ENCODE measurements around the gene CCDC136. TPM values are rescaled to one million over a fixed set of nuclear protein-coding genes. Genes with fewer than 3 reads are reported as not detected.

The CCDC136 gene
- total RNA-seq, 1 donor from 2014 or later, result 39.1 TPM

DNA sequence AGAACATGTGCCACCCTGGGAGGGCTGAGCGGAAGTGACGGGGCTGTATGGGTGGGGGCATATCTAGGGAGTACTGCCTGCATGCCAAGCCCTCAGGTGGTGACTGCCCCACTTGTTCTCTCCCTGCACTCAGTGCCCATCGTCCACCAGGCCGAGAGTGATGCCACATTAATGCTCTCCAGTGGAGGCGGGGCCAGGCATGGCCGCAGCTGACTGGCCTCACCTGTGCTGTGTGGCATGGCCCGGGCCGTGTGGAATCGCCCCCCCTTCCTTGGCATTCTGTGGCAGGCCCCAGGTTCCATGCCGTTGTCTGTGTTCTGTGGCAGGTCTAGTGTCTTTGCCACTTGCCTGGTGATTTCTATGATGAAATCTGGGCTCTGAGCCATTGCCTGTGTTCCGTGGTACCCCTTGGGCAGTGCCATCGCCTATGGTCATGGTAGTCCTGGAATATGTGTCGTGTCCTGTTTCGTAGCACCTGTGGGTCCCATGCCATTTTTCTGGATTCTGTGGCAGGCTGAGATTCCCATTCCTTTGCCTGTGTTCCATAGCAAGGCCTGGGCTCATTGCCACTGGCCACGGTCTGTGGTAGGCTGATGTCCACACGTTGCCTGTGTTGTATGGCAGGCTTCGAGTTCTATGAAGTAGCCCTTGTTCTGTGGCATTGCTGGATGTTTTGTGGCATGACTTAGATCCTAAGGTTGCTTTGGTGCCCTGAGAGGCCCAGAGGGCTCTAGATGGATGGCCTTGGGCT, 47.4 kb downstream of the CCDC136 start:
- peaks cover 22% of the 10 kb centered on the region for H3K36me3 Mint-ChIP-seq
- DNase-seq (ENCODE audit: low spot score in 2 of 2, unreplicated experiment in 2 of 2), result no peak
- no peak overlapping the region for H3K27ac Mint-ChIP-seq
- H3K4me3 Mint-ChIP-seq, result no peak overlapping the region
- no peaks in the 10 kb centered on the region for H3K27me3 Mint-ChIP-seq (ENCODE audit: low read depth)
- no peaks in the 10 kb centered on the region for H3K9me3 Mint-ChIP-seq
- TF ChIP-seq, protein P1, sequence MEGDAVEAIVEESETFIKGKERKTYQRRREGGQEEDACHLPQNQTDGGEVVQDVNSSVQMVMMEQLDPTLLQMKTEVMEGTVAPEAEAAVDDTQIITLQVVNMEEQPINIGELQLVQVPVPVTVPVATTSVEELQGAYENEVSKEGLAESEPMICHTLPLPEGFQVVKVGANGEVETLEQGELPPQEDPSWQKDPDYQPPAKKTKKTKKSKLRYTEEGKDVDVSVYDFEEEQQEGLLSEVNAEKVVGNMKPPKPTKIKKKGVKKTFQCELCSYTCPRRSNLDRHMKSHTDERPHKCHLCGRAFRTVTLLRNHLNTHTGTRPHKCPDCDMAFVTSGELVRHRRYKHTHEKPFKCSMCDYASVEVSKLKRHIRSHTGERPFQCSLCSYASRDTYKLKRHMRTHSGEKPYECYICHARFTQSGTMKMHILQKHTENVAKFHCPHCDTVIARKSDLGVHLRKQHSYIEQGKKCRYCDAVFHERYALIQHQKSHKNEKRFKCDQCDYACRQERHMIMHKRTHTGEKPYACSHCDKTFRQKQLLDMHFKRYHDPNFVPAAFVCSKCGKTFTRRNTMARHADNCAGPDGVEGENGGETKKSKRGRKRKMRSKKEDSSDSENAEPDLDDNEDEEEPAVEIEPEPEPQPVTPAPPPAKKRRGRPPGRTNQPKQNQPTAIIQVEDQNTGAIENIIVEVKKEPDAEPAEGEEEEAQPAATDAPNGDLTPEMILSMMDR (IDR thresholded peaks at IDR 0.05; ENCODE audit: unreplicated experiment), result no peak
- peaks cover 7% of the 10 kb centered on the region for H3K4me1 Mint-ChIP-seq

DNA sequence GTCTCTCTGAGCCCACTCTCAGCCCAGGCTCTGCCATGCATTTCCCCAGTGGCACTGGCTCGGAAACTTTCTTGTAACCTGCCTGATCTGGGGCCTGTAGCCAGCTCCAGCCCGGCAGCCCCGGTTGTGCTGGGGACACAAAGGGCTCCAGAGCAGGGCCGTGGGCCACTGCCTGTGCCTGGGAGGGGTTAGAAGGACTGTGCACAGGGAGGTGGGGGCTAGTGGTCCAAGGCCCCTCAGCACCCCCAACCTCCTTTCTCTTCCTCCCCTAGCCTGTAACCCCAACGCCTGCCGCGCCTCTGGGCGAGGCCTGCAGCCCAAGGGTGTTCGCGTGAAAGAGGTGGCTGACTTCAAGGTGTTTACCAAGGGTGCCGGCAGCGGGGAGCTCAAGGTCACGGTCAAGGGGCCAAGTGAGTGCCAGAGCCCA, 48.0 kb downstream of the CCDC136 start:
- Mint-ChIP-seq H3K27ac (no peak overlapping the region), H3K36me3 (peaks cover 23% of the 10 kb centered on the region), H3K27me3 (ENCODE audit: low read depth) (no peaks in the 10 kb centered on the region), H3K9me3 (no peaks in the 10 kb centered on the region), H3K4me3 (no peak overlapping the region), H3K4me1 (peaks cover 2% of the 10 kb centered on the region)
- TF ChIP-seq, protein P1 (IDR thresholded peaks at IDR 0.05; ENCODE audit: unreplicated experiment), result no peak
- DNase-seq (ENCODE audit: low spot score in 2 of 2, unreplicated experiment in 2 of 2), result no peak

DNA sequence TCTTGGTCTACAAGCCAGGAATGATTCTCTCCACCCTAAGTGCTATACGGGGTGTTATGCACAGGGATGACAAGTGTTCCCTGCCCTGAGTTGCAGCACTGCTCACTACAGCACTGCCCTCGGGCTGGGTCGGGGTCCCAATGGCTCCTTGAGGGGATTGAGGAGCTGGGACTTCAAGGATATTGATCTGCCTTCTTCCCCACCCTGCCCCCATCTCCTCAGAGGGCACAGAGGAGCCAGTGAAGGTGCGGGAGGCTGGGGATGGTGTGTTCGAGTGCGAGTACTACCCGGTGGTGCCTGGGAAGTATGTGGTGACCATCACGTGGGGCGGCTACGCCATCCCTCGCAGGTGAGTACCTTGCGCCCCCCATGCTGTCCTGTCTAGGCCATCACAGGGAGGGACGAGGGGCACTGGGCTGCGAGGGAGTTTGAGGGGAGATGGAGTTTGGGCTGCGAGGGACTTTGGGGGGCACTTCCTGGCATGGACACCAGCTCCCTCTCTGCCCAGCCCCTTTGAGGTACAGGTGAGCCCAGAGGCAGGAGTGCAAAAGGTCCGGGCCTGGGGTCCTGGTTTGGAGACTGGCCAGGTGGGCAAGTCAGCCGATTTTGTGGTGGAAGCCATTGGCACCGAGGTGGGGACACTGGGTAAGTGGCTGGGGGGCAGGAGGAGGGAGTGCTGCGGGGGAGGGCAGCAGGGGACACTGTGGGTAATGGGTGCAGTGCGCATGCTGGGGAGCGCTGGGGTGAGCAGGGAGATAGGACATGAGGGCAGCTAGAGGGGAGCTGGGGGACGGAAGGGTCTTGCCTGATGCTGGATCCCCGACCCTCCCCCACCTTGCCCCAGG, 48.8 kb downstream of the CCDC136 start:
- H3K36me3 Mint-ChIP-seq, result peaks cover 24% of the 10 kb centered on the region
- no peaks in the 10 kb centered on the region for H3K4me1 Mint-ChIP-seq
- TF ChIP-seq, protein P1 (IDR thresholded peaks at IDR 0.05; ENCODE audit: unreplicated experiment), result no peak
- no peaks in the 10 kb centered on the region for H3K27me3 Mint-ChIP-seq (ENCODE audit: low read depth)
- H3K27ac Mint-ChIP-seq, result no peak overlapping the region
- DNase-seq (ENCODE audit: low spot score in 2 of 2, unreplicated experiment in 2 of 2), result no peak
- no peak overlapping the region for H3K4me3 Mint-ChIP-seq
- no peaks in the 10 kb centered on the region for H3K9me3 Mint-ChIP-seq

DNA sequence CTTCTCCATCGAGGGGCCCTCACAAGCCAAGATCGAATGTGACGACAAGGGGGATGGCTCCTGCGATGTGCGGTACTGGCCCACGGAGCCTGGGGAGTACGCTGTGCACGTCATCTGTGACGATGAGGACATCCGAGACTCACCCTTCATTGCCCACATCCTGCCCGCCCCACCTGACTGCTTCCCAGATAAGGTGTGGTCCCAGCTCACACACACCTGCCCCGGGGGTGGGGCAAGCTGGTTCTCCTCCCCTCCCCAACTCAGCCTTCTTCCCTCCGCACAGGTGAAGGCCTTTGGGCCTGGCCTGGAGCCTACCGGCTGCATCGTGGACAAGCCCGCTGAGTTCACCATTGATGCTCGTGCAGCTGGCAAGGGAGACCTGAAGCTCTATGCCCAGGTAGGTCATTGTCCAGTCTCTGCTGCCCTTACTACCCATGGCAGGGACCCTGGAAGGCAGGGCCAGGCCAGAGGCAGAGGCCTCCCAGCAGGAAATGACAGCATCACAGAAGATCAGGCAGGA, 49.5 kb downstream of the CCDC136 start:
- H3K4me3 Mint-ChIP-seq, result no peak overlapping the region
- H3K36me3 Mint-ChIP-seq, result peaks cover 24% of the 10 kb centered on the region
- TF ChIP-seq, protein P1 (IDR thresholded peaks at IDR 0.05; ENCODE audit: unreplicated experiment), result no peak
- no peaks in the 10 kb centered on the region for H3K4me1 Mint-ChIP-seq
- DNase-seq (ENCODE audit: low spot score in 2 of 2, unreplicated experiment in 2 of 2), result no peak
- H3K27ac Mint-ChIP-seq, result no peak overlapping the region
- no peaks in the 10 kb centered on the region for H3K9me3 Mint-ChIP-seq
- no peaks in the 10 kb centered on the region for H3K27me3 Mint-ChIP-seq (ENCODE audit: low read depth)

DNA sequence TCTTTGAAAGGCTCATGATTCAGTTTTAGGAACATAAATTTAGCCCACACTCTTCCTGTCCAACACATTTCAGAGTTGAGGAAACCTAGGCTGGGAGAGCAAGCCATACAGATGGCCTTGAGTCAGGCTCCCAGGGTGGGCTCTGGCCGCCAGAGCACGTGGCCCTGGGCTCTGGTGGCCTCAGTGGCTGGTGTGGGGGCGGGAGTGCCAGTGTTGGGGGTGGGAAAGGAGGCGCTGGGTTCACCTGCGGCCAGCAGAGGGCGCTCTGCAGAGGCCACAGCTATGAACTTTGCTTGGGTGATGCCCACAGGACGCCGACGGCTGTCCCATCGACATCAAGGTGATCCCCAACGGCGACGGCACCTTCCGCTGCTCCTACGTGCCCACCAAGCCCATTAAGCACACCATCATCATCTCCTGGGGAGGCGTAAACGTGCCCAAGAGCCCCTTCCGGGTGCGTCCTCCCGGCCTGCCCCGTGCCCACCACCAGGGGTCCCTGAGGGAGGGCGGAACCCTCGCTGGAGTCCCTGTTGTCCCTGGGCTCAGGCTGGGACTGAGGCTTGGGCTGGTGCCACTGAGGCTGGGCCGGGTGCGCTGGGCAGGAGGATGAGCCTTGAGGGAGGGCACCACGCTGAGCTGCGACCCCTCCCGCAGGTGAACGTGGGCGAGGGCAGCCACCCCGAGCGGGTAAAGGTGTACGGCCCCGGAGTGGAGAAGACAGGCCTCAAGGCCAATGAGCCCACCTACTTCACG, 50.3 kb downstream of the CCDC136 start:
- Mint-ChIP-seq H3K27me3 (ENCODE audit: low read depth) (no peaks in the 10 kb centered on the region), H3K4me3 (no peak overlapping the region), H3K9me3 (no peaks in the 10 kb centered on the region), H3K27ac (no peak overlapping the region), H3K4me1 (no peaks in the 10 kb centered on the region), H3K36me3 (peaks cover 26% of the 10 kb centered on the region)
- no peak for DNase-seq (ENCODE audit: low spot score in 2 of 2, unreplicated experiment in 2 of 2)
- TF ChIP-seq, protein P1 (IDR thresholded peaks at IDR 0.05; ENCODE audit: unreplicated experiment), result peak; percentile 77
